Measurements from ENCODE around the gene RAB36.

- no peak for TF ChIP-seq EZH2 (IDR thresholded peaks at IDR 0.05; ENCODE audit: borderline replicate concordance, insufficient read depth, low read length, poor library complexity, severe bottlenecking)
- no peak for TF ChIP-seq REST (IDR thresholded peaks at IDR 0.05; ENCODE audit: borderline replicate concordance)
- no peak for TF ChIP-seq EP300 (conservative IDR thresholded peaks at IDR 0.05; ENCODE audit: poor library complexity, severe bottlenecking)
- no peak for TF ChIP-seq CTCF (IDR thresholded peaks at IDR 0.05; ENCODE audit: poor library complexity, severe bottlenecking)
- TF ChIP-seq POLR2AphosphoS5 (IDR thresholded peaks at IDR 0.05), result no peak
- TF ChIP-seq SMC3 (conservative IDR thresholded peaks at IDR 0.05; ENCODE audit: poor library complexity), result no peak
- TF ChIP-seq RAD21 (conservative IDR thresholded peaks at IDR 0.05), result no peak
- no peak for TF ChIP-seq TAF1 (IDR thresholded peaks at IDR 0.05; ENCODE audit: low read depth)
These were observed 14.0 kb downstream of the RAB36 start for GRCh38 chr22:23159291-23159630.

Measured in neural cell (in vitro differentiated cells).